ENCODE measurements around the gene CACNA1D. TPM values are rescaled to one million over a fixed set of nuclear protein-coding genes. Genes with fewer than 3 reads are reported as not detected.

The CACNA1D gene
- total and polyA plus RNA-seq, 8 donors, result 0.31 to 36.5 (median 12.5) TPM

DNA sequence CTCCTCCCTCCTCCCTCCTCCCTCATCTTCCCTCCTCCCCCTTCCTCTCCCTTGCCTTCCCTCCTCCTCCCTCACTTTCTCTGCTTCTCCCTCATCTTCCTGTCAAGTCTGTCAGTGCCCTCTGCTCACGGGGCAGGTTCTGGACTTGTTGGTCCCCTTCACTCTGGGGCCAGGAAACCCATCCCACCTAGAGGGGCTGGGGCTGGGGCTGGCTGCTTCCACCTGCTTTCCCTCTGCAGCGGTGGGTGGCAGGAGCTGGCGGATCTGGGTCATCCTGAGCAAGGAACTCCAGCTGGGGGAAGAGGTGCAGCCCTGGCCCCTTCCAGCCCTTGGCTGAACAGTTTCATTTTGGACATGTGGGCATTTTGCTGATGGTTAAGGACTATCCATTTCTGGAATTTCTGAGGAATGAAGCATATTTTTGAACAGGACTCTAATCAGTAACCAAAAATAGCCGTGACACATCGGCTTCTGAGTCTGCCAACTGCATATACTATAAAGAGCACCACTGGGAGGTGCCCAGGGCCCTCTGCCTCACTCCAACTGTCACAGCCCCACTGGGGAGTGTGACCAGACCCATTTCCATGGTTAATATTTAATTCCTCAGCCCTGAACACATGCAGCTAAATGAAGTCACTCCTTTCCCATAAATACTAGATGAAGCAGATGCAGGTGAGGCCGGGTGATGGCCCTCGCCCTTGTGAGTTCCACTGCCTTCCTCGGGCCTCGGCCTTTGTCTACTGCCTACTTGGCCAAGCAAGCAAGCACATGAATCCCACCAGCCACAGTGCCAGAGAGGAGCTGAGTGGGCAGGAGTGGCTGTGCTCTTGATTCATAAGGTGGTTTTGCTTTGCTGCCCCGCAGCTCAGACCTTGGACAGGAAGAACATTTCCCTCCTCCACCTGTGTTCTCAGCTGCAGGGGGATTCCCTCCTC, 312.0 kb downstream of the CACNA1D start:
- 58 to 61% (median 61%) methylated on average over 9 to 10 of the region's 10 CpGs for WGBS, 5 donors
- Histone ChIP-seq H3K27me3 (no peaks in the 10 kb centered on the region), H3K27ac (no peak overlapping the region), H3K36me3 (no peaks in the 10 kb centered on the region), H3K4me3 (no peak overlapping the region), H3K4me1 (peaks cover 0 to 7% (median 0%) of the 10 kb centered on the region in 4 donors), H3K9me3 (no peaks in the 10 kb centered on the region)
- DNase-seq, result peak in 1 of 2 donors; percentile 65
- intact Hi-C loops (cut with DNase I; ENCODE audit: low total_unique reads), result no loop called here
- TF ChIP-seq POLR2A (IDR thresholded peaks at IDR 0.05) (no peak), EP300 (IDR thresholded peaks at IDR 0.05) (no peak), POLR2AphosphoS5 (IDR thresholded peaks at IDR 0.05) (no peak)
- TF ChIP-seq, protein P1, sequence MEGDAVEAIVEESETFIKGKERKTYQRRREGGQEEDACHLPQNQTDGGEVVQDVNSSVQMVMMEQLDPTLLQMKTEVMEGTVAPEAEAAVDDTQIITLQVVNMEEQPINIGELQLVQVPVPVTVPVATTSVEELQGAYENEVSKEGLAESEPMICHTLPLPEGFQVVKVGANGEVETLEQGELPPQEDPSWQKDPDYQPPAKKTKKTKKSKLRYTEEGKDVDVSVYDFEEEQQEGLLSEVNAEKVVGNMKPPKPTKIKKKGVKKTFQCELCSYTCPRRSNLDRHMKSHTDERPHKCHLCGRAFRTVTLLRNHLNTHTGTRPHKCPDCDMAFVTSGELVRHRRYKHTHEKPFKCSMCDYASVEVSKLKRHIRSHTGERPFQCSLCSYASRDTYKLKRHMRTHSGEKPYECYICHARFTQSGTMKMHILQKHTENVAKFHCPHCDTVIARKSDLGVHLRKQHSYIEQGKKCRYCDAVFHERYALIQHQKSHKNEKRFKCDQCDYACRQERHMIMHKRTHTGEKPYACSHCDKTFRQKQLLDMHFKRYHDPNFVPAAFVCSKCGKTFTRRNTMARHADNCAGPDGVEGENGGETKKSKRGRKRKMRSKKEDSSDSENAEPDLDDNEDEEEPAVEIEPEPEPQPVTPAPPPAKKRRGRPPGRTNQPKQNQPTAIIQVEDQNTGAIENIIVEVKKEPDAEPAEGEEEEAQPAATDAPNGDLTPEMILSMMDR (IDR thresholded peaks at IDR 0.05), result no peak

GRCh38 chr3:53807117-53807810, 312.9 kb downstream of the CACNA1D start:
- H3K4me1 ChIP-seq, result peaks cover 0 to 7% (median 0%) of the 10 kb centered on the region in 4 donors
- no peaks in the 10 kb centered on the region for H3K36me3 ChIP-seq
- DNase-seq, result peak in 1 of 2 donors; percentile 32
- no peak overlapping the region for H3K27ac ChIP-seq
- intact Hi-C loops (cut with DNase I; ENCODE audit: low total_unique reads), result no loop called here
- no peaks in the 10 kb centered on the region for H3K27me3 ChIP-seq
- H3K9me3 ChIP-seq, result no peaks in the 10 kb centered on the region
- TF ChIP-seq EP300 (IDR thresholded peaks at IDR 0.05), result no peak
- TF ChIP-seq POLR2A (IDR thresholded peaks at IDR 0.05), result no peak
- TF ChIP-seq, protein P1 (IDR thresholded peaks at IDR 0.05), result no peak
- no peak for TF ChIP-seq POLR2AphosphoS5 (IDR thresholded peaks at IDR 0.05)
- no peak overlapping the region for H3K4me3 ChIP-seq
- 65 to 79% (median 67%) methylated on average over 10 to 15 of the region's 15 CpGs for WGBS, 5 donors

- DNase-seq, result no peak
- TF ChIP-seq, protein P1 (IDR thresholded peaks at IDR 0.05), result no peak
- TF ChIP-seq EP300 (IDR thresholded peaks at IDR 0.05), result no peak
- TF ChIP-seq POLR2AphosphoS5 (IDR thresholded peaks at IDR 0.05), result no peak
- no peak for TF ChIP-seq POLR2A (IDR thresholded peaks at IDR 0.05)
- no peak overlapping the region for H3K4me3 ChIP-seq
- no peaks in the 10 kb centered on the region for H3K9me3 ChIP-seq
- H3K4me1 ChIP-seq, result peaks cover 0 to 7% (median 0%) of the 10 kb centered on the region in 4 donors
- H3K36me3 ChIP-seq, result no peaks in the 10 kb centered on the region
- intact Hi-C loops (cut with DNase I; ENCODE audit: low total_unique reads), result no loop called here
- no peaks in the 10 kb centered on the region for H3K27me3 ChIP-seq
- no peak overlapping the region for H3K27ac ChIP-seq
- WGBS, 5 donors, result 90 to 97% (median 96%) methylated on average over 13 of the region's 13 CpGs
Measured at GRCh38 chr3:53808496-53808895, 314.1 kb downstream of the CACNA1D start.

DNA sequence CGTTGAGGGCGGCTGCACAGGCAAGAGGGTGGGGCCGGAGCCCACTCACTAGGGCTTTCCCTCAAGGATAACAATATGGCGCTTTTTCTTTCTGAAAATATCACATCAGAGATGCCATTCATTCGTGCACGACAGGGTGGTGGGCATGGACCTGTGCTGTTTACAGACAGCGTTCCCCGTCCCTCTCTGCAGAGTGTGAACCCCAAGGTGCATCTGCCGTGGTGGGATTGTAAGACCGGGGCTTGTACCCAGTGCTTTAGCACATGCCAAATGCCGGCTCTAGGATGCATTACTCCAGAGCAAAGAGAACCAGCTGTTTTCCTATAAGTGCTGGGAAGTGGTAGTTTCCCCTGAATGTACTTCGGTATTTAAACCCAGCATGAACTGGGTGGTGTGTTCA, 314.9 kb downstream of the CACNA1D start:
- Histone ChIP-seq H3K27me3 (no peaks in the 10 kb centered on the region), H3K27ac (no peak overlapping the region), H3K36me3 (no peaks in the 10 kb centered on the region), H3K4me1 (peaks cover 0 to 7% (median 0%) of the 10 kb centered on the region in 4 donors), H3K4me3 (no peak overlapping the region), H3K9me3 (no peaks in the 10 kb centered on the region)
- DNase-seq, result no peak
- intact Hi-C loops (cut with DNase I; ENCODE audit: low total_unique reads), result no loop called here
- TF ChIP-seq POLR2A (IDR thresholded peaks at IDR 0.05) (no peak), POLR2AphosphoS5 (IDR thresholded peaks at IDR 0.05) (no peak), EP300 (IDR thresholded peaks at IDR 0.05) (no peak)
- TF ChIP-seq, protein P1 (IDR thresholded peaks at IDR 0.05), result no peak
- 78 to 84% (median 82%) methylated on average over 11 to 12 of the region's 12 CpGs for WGBS, 5 donors
